GF-D8 (cell line): ENCODE results near the gene TMEM250.

ENCODE experiments used
- DNase-seq: peaks from one replicate; lab custom pipeline; 2025; lab: John Stamatoyannopoulos, UW

Gene TMEM250

DNA sequence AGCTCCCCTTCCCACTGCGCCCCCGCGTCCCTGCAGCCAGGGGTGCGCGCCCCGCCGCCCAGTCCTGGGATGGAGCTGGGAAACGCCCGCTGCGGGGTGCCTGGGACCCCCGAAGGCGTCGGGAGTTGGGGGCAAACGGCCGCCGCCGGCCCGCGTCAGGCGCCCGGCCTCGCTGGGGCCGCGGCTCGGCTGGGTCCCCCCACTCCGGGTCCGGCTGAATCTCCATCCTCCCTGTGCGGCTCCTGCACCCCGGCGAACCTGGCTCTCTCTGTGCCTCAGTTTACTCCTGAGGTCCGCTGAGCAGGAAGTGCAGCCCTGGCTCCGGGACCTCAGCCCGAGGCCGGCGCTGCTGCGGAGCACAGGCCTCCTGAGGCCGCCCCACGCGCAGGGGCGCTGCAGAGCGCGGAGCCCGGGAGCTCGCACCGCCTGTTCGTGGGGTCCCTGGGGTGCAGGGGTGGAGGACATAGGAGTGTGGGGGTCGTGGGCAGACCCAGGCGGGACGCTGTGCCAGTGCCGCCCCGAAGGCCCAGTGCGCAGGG is 13.9 kb upstream of the TMEM250 start:
- no peak for DNase-seq

GRCh38 chr9:136131629-136132511 is 13.2 kb upstream of the TMEM250 start:
- DNase-seq = no peak

DNA sequence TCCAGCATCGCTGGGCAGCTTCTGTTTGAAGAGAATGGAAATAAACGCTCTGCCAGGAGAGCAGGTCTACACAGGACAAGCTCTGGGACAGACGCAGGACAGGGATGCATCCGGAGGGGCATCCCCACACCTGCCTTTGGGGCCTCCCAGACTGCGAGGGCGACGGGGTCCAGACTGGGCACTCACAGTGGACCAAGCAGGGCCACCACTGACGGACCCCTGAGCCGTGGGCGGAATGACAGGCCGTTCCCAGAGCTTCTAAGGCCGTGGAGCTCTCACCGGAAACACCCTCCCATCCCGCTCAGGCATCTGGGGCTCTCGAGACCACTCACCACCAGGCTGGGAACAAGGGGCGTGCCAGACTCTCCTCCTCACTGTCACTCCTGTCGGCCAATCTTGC is 10.5 kb upstream of the TMEM250 start:
- no peak for DNase-seq

DNA sequence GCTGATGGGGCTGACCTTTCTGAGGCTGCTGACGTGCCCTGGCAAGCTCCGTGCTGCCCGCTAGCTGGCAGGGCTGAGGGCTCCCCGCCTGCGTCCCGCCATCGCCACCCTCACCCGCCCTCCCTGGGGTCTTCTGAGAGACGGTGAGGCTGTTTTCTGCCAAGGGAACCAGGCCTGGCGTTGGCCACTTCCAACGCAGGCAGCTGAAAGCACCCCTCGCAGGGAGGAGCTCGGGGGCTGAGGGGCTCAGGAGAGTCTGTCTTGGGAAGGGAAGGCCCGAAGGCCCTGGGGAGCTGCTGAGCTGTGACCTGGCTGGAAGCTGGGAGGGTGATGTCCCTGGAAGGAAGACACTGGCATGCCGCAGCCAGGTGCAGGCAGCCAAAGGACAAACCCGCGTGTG is 9.8 kb upstream of the TMEM250 start:
- DNase-seq = no peak

GRCh38 chr9:136127313-136127712 is 8.6 kb upstream of the TMEM250 start:
- no peak for DNase-seq

DNA sequence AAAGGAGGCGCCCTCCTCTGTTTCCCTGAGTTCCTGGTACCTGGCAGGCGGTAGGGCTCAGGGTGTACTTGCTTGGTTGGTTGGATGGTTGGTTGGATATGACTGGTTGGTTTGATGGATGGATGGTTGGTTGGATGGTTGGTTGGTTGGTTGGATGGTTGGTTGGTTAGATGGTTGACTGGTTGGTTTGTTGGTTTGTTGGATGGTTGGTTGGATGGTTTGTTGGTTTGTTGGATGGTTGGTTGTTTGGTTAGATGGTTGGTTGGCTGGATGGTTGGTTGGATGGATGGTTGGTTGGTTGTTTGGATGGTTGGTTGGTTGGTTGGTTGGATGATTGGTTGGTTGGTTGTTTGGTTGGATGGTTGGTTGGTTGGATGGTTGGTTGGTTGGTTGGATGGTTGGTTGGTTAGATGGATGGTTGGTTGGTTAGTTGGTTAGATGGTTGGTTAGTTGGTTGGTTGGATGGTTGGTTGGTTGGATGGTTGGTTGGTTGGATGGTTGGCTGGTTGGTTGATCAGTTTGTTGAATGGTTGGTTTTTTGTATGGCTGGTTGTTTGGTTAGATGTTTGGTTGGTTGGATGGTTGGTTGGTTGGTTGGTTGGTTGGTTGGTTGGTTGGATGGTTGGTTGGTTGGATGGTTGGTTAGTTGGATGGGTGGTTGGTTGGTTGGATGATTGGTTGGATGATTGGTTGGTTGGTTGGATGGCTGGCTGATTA is 6.5 kb upstream of the TMEM250 start:
- no peak for DNase-seq

- no peak for DNase-seq
Measured at GRCh38 chr9:136122425-136123383, 4.0 kb upstream of the TMEM250 start.

GRCh38 chr9:136121801-136122200 is 3.1 kb upstream of the TMEM250 start:
- DNase-seq = no peak

DNA sequence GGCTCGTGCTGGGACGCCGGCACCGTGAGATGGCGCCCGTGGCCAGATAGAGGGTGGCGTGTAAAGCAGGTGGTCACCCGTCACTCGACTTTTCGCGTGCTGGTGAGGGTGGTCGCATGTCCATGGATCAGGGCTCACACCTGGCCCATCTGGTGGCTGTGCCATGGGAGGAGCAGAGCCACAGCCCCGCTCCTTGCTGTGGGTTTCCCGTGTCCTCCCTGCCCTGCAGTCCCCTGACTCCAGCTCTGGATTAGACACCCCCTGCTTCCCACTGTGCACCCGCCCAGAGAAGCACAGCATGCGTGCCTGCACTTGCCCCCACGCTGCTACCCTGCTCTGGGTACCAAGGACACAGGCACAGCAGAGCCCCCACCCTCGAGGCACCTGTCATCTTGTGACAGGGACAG is 1.8 kb upstream of the TMEM250 start:
- DNase-seq = no peak

GRCh38 chr9:136119883-136120393 is 1.3 kb upstream of the TMEM250 start:
- DNase-seq = no peak

- DNase-seq = no peak
Measured at GRCh38 chr9:136119061-136119882, 597 bp upstream of the TMEM250 start.

DNA sequence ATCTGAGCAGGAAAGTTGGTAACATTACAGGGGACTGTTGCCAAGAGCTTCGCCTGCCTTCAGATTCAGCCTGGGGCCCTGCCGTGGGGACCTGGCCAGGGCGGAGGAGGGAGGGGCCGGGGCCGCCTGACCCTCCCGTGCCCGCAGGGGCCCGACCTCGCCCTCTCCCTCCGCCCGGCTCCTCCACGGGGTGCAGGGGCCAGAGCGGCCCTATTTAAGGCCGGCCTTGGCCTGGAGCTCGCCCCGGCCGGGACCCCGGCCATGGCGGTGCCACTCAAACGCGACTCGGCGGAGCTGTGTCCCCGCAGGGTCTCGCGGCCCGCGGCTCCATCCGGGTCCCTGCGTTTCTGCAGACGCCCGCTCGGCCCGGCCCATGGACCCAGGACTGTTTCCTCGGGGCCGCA is 757 bp downstream of the TMEM250 start:
- no peak for DNase-seq

- DNase-seq = peak; percentile 32
Measured at GRCh38 chr9:136117291-136117915, 1.3 kb downstream of the TMEM250 start.

- DNase-seq = no peak
Measured at GRCh38 chr9:136116360-136117098, 2.1 kb downstream of the TMEM250 start.

- DNase-seq = no peak
Measured at GRCh38 chr9:136115641-136116359, 2.9 kb downstream of the TMEM250 start.

- no peak for DNase-seq
Measured at GRCh38 chr9:136115206-136115605, 3.5 kb downstream of the TMEM250 start.

- no peak for DNase-seq
Measured at GRCh38 chr9:136114610-136115009, 4.1 kb downstream of the TMEM250 start.

GRCh38 chr9:136112541-136112940 is 6.1 kb downstream of the TMEM250 start:
- DNase-seq = no peak

DNA sequence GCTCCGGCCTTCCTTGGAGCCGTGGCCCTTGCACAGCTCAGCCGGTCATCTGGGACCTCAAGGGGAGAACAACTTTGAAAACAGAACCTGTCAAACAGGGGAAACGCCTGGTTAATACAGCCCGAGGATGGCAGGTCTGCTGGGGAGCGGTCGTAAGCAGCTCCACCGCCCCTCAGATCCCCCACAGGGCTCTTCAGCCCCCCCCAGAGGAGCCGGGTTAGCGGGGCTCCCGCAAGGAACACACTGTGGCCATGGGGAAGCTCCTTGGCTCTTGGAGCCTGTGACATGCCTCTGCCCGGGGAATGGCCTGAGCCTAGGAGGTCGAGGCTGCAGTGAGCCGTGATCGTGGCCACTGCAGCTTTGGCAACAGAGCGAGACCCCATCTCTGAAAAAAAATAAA is 6.8 kb downstream of the TMEM250 start:
- no peak for DNase-seq
